Neuronal stem cell (in vitro differentiated cells): ENCODE results near the gene PLXDC1.

Experiments used
- DNase-seq: peaks from one replicate; pipeline ENCODE4 v3.0.0-alpha.2; 2013; ENCODE audit warnings: low spot score
- H2AFZ ChIP-seq: one replicate; pipeline ENCODE4 v1.6.1; 2013; ENCODE audit warnings: mild to moderate bottlenecking, low read length, inconsistent platforms
- H2AK5ac ChIP-seq: 2 replicates; pipeline ENCODE4 v1.6.1; 2013; ENCODE audit warnings: low read depth, mild to moderate bottlenecking, inconsistent platforms, low read length, moderate library complexity, mixed read lengths
- H2BK120ac ChIP-seq: 2 replicates; pipeline ENCODE4 v1.6.1; 2013; ENCODE audit warnings: low read depth, mild to moderate bottlenecking, inconsistent platforms, low read length, moderate library complexity, mixed read lengths
- H2BK12ac ChIP-seq: one replicate; pipeline ENCODE4 v1.6.1; 2013; ENCODE audit warnings: low read length, inconsistent platforms
- H2BK15ac ChIP-seq: 2 replicates; pipeline ENCODE4 v1.6.1; 2013; ENCODE audit warnings: mild to moderate bottlenecking, low read length, inconsistent platforms, mixed read lengths
- H2BK5ac ChIP-seq: one replicate; pipeline ENCODE4 v1.6.1; 2013; ENCODE audit warnings: inconsistent platforms, mild to moderate bottlenecking, low read length, moderate library complexity
- H3K14ac ChIP-seq: one replicate; pipeline ENCODE4 v1.6.1; 2013; ENCODE audit warnings: low read length, inconsistent platforms
- H3K18ac ChIP-seq: 2 replicates; pipeline ENCODE4 v1.6.1; 2013; ENCODE audit warnings: low read length, inconsistent platforms
- H3K23ac ChIP-seq: 2 replicates; pipeline ENCODE4 v1.6.1; 2013; ENCODE audit warnings: low read depth, mild to moderate bottlenecking, mixed read lengths, low read length, inconsistent platforms; ENCODE audit not compliant: poor library complexity
- H3K27ac ChIP-seq: replicated peaks from 3 replicates; pipeline ENCODE4 v1.5.1; 2013; ENCODE audit warnings: low read length, inconsistent platforms
- H3K27me3 ChIP-seq, 3 experiments: 2 replicates each; pipeline ENCODE4 v1.6.1; 2013; ENCODE audit warnings: low read length in 3 of 3, mild to moderate bottlenecking in 2 of 3, inconsistent platforms in 1 of 3, low read depth in 1 of 3, mixed read lengths in 1 of 3, moderate library complexity in 1 of 3; ENCODE audit not compliant: control insufficient read depth in 3 of 3, insufficient read depth in 3 of 3
- H3K36me3 ChIP-seq, 2 donors: replicated peaks in 1 of 2; 2 replicates each; pipeline ENCODE4 v1.6.1; 2013; ENCODE audit warnings: low read length in 2 of 2; ENCODE audit not compliant: control insufficient read depth in 2 of 2, insufficient read depth in 2 of 2
- H3K4ac ChIP-seq: 2 replicates; pipeline ENCODE4 v1.6.1; 2013; ENCODE audit warnings: inconsistent platforms, mild to moderate bottlenecking, low read length, moderate library complexity
- H3K4me1 ChIP-seq, 2 donors: 1 replicate in 1 of 2; 2 replicates in 1 of 2; pipeline ENCODE4 v1.6.1; 2013; ENCODE audit warnings: low read length in 2 of 2, low read depth in 1 of 2; ENCODE audit not compliant: control insufficient read depth in 2 of 2, insufficient read depth in 1 of 2
- H3K4me2 ChIP-seq: one replicate; pipeline ENCODE4 v1.6.1; 2013; ENCODE audit warnings: mild to moderate bottlenecking, low read length, inconsistent platforms; ENCODE audit not compliant: insufficient read depth, poor library complexity, severe bottlenecking
- H3K4me3 ChIP-seq, 2 donors: 2 replicates each; pipeline ENCODE4 v1.5.1; 2013; ENCODE audit warnings: low read length in 2 of 2, mild to moderate bottlenecking in 2 of 2, inconsistent platforms in 1 of 2, moderate library complexity in 1 of 2
- H3K79me1 ChIP-seq: one replicate; pipeline ENCODE4 v1.6.1; 2013; ENCODE audit warnings: low read depth, mild to moderate bottlenecking, inconsistent platforms, low read length, moderate library complexity
- H3K9ac ChIP-seq: one replicate; pipeline ENCODE4 v1.6.1; 2013; ENCODE audit warnings: mild to moderate bottlenecking, low read depth, low read length, inconsistent platforms; ENCODE audit not compliant: poor library complexity
- H3K9me3 ChIP-seq, 2 donors: replicated peaks in 1 of 2; 2 replicates each; pipeline versions ENCODE3 to v1.6.1; 2013; ENCODE audit warnings: low read length in 2 of 2, mild to moderate bottlenecking in 2 of 2, inconsistent platforms in 1 of 2, low read depth in 1 of 2, mixed read lengths in 1 of 2, moderate library complexity in 1 of 2; ENCODE audit not compliant: control insufficient read depth in 2 of 2, insufficient read depth in 1 of 2
- H4K8ac ChIP-seq: one replicate; pipeline ENCODE4 v1.6.1; 2013; ENCODE audit warnings: low read depth, mild to moderate bottlenecking, inconsistent platforms, low read length, moderate library complexity
- H4K91ac ChIP-seq: one replicate; pipeline ENCODE4 v1.6.1; 2013; ENCODE audit warnings: low read length, low read depth, mild to moderate bottlenecking, inconsistent platforms; ENCODE audit not compliant: poor library complexity
- WGBS, 2 donors: extraction: QIAGEN DNeasy Blood & Tissue Kit; methylation state at CpG; one replicate each; pipeline ENCODE4 v1.1.7; 2013; ENCODE audit warnings: missing lambda C conversion rate in 2 of 2, mixed read lengths in 1 of 2; ENCODE audit not compliant: insufficient read length in 2 of 2, insufficient replicate concordance in 1 of 2; ENCODE audit errors: extremely low coverage in 2 of 2; 5-methylcytosine and 5-hydroxymethylcytosine counted together

The PLXDC1 gene

GRCh38 chr17:39181303-39181702 lies 29.9 kb upstream of the PLXDC1 start:
- H2BK120ac ChIP-seq: no peak overlapping the region
- no peak overlapping the region for H3K4me2 ChIP-seq
- no peaks in the 10 kb centered on the region for H3K79me1 ChIP-seq
- no peaks in the 10 kb centered on the region for H3K4me1 ChIP-seq
- H2BK5ac ChIP-seq: no peak overlapping the region
- no peak for DNase-seq
- H4K91ac ChIP-seq: no peak overlapping the region
- no peak overlapping the region for H3K4ac ChIP-seq
- no peak overlapping the region for H2BK15ac ChIP-seq
- H3K9ac ChIP-seq: no peak overlapping the region
- no peaks in the 10 kb centered on the region for H3K9me3 ChIP-seq
- H2AFZ ChIP-seq: no peak overlapping the region
- H3K27ac ChIP-seq: no peak overlapping the region
- H2BK12ac ChIP-seq: no peak overlapping the region
- no peak overlapping the region for H3K18ac ChIP-seq
- no CpG with 5 or more reads among the region's 5 CpGs for WGBS, 2 donors
- H3K14ac ChIP-seq: no peak overlapping the region
- H3K36me3 ChIP-seq: peaks cover 35 to 84% of the 10 kb centered on the region in 2 donors
- no peak overlapping the region for H3K4me3 ChIP-seq
- no peak overlapping the region for H2AK5ac ChIP-seq
- no peak overlapping the region for H3K23ac ChIP-seq
- H3K27me3 ChIP-seq: no peaks in the 10 kb centered on the region
- no peak overlapping the region for H4K8ac ChIP-seq

- Histone ChIP-seq H2AK5ac (no peak overlapping the region), H3K23ac (no peak overlapping the region), H3K9ac (no peak overlapping the region), H3K27me3 (no peaks in the 10 kb centered on the region), H2BK15ac (no peak overlapping the region), H3K18ac (no peak overlapping the region), H2BK5ac (no peak overlapping the region), H3K9me3 (no peaks in the 10 kb centered on the region), H4K91ac (no peak overlapping the region), H3K4me3 (no peak overlapping the region), H3K14ac (no peak overlapping the region), H2BK12ac (no peak overlapping the region), H3K4ac (no peak overlapping the region), H2BK120ac (no peak overlapping the region), H3K4me1 (peaks cover 0 to 4% of the 10 kb centered on the region in 2 donors), H2AFZ (no peak overlapping the region), H3K4me2 (no peak overlapping the region), H3K79me1 (no peaks in the 10 kb centered on the region), H3K36me3 (peaks cover 16 to 61% of the 10 kb centered on the region in 2 donors), H3K27ac (no peak overlapping the region), H4K8ac (no peak overlapping the region)
- DNase-seq: no peak
- no CpG with 5 or more reads among the region's 4 CpGs for WGBS, 2 donors
Measured at GRCh38 chr17:39178536-39178935, 27.1 kb upstream of the PLXDC1 start.

GRCh38 chr17:39177256-39177655 lies 25.8 kb upstream of the PLXDC1 start:
- no peak for DNase-seq
- H3K23ac ChIP-seq: no peak overlapping the region
- H3K18ac ChIP-seq: no peak overlapping the region
- H2BK120ac ChIP-seq: no peak overlapping the region
- no peak overlapping the region for H3K14ac ChIP-seq
- H3K36me3 ChIP-seq: peaks cover 12 to 51% of the 10 kb centered on the region in 2 donors
- peaks cover 0 to 8% of the 10 kb centered on the region in 2 donors for H3K4me1 ChIP-seq
- no peak overlapping the region for H2AFZ ChIP-seq
- no peak overlapping the region for H2BK12ac ChIP-seq
- H2BK5ac ChIP-seq: no peak overlapping the region
- H3K27ac ChIP-seq: no peak overlapping the region
- no peak overlapping the region for H4K91ac ChIP-seq
- no peak overlapping the region for H4K8ac ChIP-seq
- no peak overlapping the region for H2BK15ac ChIP-seq
- H3K79me1 ChIP-seq: no peaks in the 10 kb centered on the region
- H3K4ac ChIP-seq: no peak overlapping the region
- no CpG with 5 or more reads among the region's 12 CpGs for WGBS, 2 donors
- H3K9ac ChIP-seq: no peak overlapping the region
- no peaks in the 10 kb centered on the region for H3K27me3 ChIP-seq
- no peak overlapping the region for H2AK5ac ChIP-seq
- H3K9me3 ChIP-seq: no peaks in the 10 kb centered on the region
- no peak overlapping the region for H3K4me3 ChIP-seq
- H3K4me2 ChIP-seq: no peak overlapping the region

- Histone ChIP-seq H3K4me2 (no peak overlapping the region), H3K9ac (no peak overlapping the region), H2BK12ac (no peak overlapping the region), H2BK120ac (no peak overlapping the region), H3K36me3 (peaks cover 8 to 38% of the 10 kb centered on the region in 2 donors), H2BK15ac (no peak overlapping the region), H3K4me1 (peaks cover 0 to 9% of the 10 kb centered on the region in 2 donors), H3K18ac (no peak overlapping the region), H3K27me3 (no peaks in the 10 kb centered on the region), H3K4me3 (no peak overlapping the region), H2AFZ (no peak overlapping the region), H3K79me1 (no peaks in the 10 kb centered on the region), H3K14ac (no peak overlapping the region), H2BK5ac (no peak overlapping the region), H2AK5ac (no peak overlapping the region), H3K23ac (no peak overlapping the region), H3K27ac (no peak overlapping the region), H3K4ac (no peak overlapping the region), H4K8ac (no peak overlapping the region), H4K91ac (no peak overlapping the region), H3K9me3 (no peaks in the 10 kb centered on the region)
- DNase-seq: no peak
- no CpG with 5 or more reads among the region's 10 CpGs for WGBS, 2 donors
Measured at GRCh38 chr17:39175695-39176093, 24.3 kb upstream of the PLXDC1 start.
